SK-N-DZ (cell line): ENCODE measurements around the gene NRG3.

Experiments
- DNase-seq: peaks from one replicate; pipeline ENCODE4 v3.0.0-alpha.2; 2015; ENCODE audit warnings: low spot score

NRG3 gene

DNA sequence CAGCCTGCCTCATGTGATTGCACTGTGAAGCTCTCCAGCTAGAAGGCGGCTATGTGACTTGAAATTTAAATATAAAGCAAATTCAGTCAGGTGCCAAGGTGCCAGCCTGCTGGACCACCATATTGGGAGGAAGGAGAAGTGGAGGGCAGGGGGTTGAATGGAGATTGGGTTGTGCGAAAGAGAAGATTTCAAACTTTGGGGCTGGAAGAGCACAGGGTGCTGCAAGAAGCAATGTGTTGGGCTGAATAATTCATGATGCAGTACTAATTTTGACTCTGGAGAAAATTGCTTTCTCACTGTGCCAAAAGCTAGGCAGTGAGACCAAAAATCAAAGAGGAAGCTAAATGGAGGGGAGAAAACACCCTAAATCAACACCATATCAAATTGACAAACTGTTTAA is 335.3 kb downstream of the NRG3 start:
- no peak for DNase-seq

DNA sequence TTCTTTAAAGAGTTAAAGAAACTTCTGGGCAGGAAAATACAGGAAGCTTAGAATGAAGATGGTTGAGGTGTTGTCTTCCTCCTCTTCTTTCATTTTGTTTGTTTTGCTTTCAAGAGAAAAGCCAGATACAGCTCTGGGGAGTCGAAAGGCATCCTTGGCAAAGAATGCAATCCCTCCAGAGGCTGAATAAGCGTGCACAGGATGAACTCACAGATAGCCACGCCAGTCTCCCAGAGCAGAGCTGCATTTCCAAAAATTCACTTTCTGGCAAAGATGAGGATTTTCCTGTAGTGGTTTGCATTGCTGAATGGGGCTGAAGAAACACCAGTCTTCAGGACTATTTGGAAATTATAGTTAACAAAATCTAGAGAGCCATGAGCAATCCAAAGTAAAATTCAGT is 336.4 kb downstream of the NRG3 start:
- no peak for DNase-seq

DNA sequence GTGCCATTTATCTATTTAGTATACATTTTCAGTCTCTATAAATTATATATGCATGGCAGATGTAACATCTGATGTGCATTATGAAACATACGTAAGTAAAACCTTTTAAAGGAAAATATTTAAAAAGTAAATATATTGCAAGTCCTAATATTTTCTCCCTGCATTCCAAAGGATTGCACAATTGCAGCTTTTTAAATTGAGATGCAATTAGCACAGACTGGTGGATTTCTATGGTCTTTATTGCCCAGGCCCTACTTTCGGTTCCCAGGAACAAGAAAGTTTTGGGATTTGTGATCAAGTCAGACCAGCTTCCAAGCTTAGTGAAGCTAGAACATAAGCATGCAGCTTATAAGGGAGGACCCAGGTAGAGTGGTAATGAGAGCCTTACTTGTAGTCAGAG is 337.8 kb downstream of the NRG3 start:
- DNase-seq = no peak

DNA sequence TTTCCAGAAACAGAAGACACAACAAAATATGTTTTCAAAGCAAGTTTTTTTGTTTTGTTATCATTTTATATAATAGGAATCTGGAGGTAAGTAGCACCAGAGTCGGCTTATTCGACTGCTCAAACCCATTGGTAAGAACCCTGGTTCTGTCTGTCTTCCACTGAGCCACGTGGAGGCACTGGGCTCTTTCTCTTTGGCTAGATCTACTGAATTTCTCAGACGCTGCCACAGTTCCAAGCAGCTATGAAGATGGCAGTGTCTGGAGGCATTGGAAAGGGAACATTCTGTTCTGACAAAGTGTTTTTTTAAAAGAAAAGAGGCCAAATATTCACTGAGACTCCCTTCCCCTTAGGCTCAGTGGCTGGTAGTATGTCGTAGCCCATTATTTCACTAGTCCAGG is 338.8 kb downstream of the NRG3 start:
- no peak for DNase-seq

DNA sequence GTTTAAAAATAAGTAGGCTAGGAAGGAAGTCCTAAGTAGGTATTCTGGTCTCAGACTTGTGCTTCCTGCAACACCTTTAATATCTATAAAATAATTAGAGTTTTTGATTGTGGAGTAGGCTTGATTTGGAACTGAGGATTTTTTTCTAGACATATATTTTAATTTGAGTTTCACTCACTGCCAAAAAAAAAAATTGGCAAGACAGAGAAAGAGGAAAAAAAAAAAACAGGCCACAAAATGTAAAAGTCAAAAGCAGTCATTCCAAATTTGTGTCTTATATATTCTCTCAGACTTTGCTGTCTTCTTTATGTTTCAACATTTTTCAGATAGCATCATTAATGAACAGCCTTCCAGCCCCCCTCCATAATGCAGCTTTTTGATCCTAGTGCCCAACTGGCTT is 346.1 kb downstream of the NRG3 start:
- DNase-seq = no peak

DNA sequence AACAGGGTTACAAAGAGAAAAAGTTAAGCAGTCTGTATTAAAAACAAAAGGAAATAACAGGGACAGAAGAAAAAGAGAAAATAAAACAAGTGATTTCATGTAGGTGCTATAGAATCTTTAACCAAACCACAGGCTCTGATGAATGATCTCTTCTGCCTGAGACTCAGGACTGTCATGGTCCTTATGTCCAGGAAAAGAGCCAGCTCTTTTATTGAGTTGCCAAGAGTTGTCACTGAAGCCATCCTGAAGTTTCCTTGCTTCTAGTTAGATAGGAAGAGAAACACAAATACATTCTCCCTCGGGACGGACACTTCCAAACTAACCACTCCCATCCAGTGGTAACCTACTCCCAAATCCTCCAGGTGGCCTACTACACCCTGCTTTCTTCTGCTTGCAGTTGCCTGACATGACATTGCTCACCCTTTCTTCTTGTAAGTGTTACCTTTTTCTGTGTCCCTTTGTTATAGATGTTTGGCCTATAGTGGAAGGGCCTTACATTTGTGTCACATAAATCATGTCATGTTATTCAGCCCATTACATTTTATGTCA is 346.7 kb downstream of the NRG3 start:
- DNase-seq = peak; percentile 4

DNA sequence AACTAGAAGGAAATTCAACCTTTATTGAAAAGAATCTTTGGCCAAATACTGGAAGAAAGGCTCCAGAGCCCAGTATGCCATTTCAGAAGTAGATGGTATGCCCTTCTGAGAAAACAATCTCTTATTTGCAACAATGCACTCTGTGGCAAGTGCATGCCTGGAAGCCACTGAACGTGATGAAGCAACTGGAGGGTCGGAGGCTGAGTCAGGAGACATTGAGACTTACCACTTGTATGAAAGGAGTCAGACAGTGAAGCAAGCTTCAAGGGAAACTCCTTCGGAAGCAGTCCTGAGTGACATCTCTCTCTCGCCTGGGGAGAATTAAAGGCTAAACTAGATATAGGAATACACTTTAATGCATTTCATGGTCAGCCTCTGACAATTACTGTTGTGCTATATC is 353.7 kb downstream of the NRG3 start:
- no peak for DNase-seq

DNA sequence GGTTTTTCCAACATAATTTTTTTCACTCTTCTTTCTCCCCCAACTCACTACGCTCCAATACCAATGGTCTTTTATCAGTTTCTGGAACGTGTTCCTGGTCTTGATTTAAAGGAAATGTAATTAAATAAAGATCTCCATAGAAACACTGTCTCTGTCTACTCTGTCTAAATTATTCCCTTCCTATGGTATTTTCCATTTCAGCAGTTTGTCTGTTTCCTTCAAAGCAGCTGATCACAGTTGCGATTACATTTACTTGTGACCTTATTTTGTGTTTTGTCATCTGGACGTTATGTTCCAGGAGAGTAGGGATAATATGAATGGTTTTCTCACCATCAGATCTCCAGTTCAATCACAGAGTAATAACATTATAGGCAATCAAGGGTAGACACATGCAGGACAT is 359.2 kb downstream of the NRG3 start:
- peak; percentile 86 for DNase-seq

DNA sequence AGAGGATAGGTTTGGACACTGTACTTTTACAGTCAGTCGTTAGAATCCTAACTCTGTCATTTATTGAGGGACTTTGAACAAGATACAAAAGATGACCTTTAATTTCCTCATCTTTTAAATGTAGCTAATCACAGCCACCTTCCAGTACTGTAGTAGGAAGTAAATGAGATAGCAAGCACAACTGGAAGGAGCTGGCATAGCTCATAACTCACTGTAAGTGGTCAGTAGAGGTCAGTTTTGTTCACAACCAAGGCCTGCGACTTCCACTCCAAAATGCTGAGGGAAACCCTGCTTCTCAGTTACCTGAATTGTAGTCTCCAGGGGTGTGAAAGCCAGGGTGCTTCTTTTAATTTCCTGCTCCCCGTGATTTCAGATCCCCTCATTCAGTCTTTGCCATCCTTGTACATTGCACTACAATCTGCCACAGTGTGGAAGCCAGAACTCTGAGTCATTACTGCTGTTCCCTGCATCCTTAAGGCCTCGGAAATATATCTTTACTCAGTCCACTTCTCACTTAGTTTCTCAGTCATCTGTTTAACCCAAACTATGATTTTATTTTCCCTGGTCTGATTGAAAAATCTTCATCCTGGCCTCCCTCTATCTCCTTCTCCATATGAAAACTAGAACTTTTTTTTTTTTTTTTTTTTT is 361.2 kb downstream of the NRG3 start:
- no peak for DNase-seq

DNA sequence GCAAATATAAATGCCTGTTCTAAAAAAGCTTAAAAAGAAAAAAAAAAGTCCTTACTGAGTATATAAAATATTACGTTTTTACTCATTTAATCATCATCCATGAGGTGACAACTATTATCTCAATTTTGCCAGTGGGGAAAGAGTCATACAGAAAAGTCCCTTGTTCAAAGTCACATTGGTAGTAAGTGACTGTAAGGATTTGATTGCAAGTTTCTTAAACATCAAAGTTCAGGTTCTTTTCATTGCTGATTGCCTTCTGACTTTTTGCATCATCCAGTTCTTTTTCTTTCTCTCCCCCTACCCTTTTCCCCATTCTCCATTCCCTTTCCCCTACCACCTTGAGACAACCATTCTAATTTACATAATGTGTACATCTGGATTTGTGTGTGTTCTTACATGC is 363.3 kb downstream of the NRG3 start:
- DNase-seq = no peak

DNA sequence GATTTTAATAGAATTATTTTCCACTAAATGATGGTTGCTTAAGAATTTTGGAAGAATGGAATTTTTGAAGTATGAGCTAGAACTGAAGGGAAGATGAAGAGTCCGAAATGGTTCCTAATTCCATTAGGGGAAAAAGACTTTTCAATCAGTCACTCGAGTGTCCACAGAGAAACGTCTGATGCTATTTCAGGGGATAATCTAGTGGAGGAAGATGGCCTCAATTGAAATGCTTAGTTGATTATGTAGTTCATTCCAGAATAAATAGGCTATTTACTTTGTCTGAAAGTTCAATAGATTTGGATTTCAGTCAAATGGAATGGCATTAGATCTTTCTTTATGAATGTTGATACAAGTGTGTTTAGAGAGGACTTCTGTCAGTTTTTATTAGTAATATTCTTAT is 365.4 kb downstream of the NRG3 start:
- no peak for DNase-seq

DNA sequence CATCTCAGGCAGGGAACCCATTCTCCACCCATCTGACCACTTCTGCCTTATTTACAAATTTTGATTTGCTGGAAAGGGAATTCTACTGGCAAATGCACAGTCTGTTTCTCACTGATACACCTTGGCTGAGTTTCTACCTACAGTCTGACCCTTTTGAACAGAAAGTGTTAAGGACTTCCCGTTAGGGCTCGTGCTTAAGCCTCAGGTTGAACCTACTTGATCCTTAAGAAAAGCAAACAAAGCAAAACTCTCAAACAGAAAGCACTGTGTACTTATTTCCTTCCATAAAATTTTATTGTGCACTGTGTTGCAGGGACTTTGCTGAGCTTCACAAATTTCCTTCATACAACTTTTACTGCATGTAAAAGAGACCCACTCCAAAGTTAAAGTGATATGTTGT is 367.8 kb downstream of the NRG3 start:
- DNase-seq = no peak

DNA sequence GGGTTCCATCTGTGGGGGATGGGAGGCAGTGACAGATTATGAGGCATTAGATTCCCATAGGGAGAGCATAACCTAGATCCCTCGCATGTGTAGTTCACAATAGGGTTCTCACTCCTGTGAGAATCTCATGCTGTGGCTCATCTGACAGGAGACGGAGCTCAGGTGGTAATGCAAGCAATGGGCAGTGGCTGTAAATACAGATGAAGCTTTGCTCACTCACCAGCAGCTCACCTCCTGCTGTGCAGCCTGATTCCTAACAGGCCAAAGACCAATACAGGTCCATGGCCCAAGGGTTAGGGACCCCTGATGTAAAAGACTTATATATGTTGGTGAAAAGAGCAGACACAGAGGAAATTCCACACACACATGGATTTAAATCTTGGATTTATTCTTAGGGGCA is 370.2 kb downstream of the NRG3 start:
- no peak for DNase-seq

DNA sequence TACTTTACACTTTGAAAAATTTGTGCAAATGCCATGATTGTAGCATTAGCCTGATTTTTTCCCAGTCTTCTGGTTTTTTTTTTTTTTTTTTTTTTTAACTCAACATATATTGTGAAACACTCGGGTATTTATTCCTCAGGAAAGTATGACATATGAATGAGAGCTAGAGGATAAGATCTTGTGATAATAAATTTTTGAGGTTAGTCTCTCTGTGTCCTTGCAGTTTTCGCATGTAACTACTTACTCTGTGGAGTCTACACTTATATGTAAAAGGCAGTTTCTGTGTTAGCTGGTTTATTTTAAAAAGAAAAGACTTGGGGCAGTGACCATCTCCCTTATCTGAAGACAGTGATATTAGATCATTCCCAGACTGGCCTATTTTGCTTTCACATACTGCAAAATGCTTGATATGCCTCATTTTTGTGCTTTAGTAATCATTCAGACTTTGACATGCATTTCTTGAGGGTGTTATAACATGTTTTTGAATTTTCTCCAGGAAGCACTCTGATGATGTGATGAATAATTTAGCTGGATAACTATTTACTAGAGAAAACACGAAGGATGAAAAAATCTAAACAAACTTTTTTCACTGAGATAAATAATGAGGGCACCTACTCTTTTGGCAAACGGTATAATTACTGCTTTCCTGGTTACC is 371.0 kb downstream of the NRG3 start:
- no peak for DNase-seq

DNA sequence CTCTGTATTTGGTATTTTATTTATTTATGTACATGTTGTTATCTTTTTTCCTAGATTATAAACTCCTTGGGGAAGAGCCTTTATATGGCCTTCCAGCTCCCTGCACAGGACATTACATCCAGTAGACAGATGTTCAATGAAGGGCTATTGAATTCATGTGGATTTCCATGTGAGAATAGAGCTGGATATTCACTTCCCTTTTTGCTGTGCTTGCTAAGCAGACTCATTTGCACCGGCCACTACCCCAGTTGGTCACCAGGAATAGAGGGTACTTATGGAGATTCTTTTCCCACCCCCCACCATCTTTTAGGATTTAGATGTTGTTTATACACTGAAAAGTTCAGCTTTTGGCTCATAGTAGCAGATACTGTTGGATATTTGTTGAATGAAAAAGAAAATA is 374.1 kb downstream of the NRG3 start:
- DNase-seq = no peak

DNA sequence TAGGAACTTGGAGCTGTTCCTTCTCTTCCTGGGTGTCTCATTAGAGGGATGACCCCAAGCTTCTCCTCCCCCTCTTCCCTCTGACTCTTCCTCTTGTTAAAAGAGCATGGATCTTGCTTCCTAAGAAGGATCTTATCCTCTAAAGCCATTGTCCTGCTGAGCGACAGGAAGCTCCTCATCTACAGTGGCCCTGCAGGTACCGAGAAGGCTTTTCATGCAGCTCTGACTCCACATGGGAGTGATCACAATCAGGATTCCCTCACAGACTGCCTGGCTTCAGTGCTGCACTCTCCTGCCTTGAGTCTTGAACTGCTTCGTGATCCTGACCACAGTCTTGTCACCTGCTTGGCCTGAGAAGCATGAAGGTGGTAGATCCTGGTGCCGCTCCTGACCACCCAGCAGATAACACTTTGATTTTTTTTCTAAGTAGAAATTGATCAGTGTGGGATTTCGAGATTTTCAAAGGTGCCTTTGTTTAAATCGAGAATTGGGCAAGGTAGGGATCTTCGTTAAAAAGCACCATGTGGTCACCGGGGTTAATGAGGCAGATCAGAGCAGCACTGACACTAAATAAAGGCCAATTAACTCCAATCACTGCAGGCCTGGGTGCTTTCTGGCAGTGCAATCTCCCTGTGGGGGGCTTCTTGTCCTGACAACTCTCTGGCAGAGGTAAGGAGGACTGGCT is 376.4 kb downstream of the NRG3 start:
- DNase-seq = no peak

DNA sequence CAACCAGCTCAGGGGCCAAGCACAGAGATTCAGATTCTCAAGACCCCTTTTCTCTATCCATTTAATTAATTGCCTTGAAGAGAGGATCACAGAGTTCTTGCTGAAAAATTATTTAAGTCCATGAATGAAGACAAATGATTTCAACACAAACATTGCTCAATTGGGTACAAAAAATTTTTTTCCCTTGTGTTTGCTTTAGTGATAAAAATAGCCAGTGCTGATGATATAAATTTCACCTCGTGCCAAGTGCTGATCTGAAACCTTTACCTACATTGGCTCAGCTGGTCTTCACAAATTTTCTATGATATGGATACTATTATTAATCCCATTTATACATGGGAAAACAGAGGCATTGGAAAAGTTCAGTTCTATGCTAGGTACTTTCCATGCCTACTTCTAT is 377.1 kb downstream of the NRG3 start:
- DNase-seq = no peak

DNA sequence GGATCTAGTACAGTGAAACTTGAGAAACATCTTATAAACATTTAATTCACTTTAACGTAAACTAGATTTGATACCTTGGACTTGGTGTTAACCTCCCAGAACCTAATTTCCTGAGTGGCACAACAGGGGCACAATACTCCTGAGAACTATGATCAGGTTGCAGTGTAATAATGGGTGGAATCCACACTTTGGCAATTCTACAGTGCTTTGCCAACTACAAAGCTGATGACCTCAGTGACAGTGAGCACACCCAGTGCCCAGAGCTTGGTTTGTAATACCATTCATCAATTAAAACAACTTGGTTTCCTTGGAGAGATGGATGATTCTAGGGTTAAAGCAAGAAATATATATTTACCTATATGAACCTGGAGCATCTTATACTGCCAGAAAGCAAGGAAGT is 379.2 kb downstream of the NRG3 start:
- DNase-seq = no peak

DNA sequence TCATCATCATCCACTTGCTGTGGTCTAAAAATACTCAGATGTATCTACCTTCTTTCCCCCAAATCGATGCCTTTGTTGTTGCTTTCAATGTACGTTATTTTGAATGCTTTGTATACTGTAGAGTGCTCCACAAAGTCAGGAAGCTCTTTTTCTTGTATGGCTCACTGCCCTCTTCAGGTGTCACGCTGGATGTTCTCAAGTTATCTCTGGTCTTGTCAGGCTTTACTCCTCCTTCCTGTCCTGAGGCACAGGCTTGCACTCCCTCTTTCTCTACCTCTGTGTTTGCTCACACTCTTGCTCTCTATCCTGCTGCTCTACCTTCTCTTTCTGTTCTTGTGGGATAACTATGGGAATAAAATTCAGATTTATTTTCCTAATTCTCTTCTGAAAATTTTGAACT is 381.3 kb downstream of the NRG3 start:
- no peak for DNase-seq

DNA sequence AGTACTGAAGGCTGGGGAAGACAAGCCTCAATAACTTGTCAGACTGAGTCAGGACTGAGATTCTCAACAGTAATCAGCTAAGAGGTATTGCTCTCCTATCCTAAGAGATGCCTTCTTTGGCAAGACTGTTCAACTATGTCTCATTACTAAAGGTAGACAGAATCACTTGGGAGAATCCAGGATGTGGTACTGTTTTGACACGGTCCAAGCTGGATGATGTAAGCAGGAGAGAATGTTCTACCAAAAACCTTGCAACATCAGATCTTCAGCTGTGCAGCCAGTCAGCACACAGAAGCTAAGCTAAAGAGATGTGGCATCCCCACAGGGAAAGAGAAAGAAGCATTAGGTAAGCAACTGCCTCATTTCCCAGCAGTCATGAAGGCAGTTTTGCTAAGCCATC is 391.4 kb downstream of the NRG3 start:
- DNase-seq = no peak

DNA sequence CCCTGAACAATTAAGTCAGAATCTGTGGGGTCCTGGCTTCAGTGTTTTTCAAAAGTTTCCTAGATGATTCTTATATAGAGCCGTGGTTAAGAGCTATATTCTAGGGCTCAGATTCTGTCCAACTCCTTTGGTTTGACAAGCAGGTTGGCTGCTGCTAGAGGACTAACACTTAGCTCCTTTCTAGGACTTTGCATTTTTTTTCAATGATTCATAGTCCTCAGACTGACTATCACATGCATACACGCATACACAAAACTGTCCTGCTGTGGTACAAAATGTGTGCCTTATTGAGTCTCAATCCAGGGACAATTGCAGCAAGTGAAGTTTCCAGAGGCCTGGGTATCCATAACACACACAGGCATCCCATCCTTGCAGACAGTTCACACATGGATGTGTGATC is 392.0 kb downstream of the NRG3 start:
- DNase-seq = no peak

DNA sequence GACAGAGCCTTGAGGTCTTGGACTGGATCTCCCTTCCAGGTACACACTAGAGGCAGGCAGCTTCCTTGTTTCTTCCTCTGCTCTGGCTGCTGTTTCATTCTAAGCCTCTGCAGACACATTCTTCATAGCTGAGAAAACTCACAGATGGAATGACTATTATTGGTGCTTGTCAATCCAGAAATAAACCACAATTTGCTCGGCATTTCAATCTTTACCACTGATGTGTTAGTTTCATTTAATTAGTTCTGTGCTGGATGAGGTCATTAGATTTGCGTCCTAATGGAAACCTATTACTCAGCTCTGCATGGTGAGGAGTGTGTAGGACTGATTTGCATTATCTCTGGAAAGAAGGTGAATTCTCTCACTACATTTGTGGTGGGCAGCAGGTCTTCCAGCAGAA is 392.5 kb downstream of the NRG3 start:
- DNase-seq = no peak

DNA sequence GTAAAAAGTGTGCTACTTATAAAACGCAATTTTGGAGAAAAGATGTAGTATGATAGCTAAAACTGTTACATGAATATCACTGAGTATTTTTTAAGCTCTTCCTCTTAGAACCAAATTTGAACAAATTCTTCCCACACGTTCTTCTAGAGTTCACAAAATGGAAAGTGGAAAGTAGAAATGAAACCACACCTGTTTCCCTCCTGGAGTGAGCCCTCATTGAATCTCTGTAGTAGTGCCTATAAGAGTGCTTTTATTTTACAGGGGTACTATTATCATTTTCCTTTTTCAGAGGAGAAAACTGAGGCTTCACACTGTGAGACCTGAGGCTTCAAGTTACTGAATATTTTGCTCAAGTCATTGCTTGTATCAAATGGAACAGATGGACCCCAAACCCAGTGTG is 393.0 kb downstream of the NRG3 start:
- no peak for DNase-seq
